Liver (tissue), 9 donors: ENCODE results near the gene FGFBP1. TPM values are rescaled to one million over a fixed set of nuclear protein-coding genes. Genes with fewer than 3 reads are reported as not detected.

Experiments used
- DNase-seq: peaks from one replicate; pipeline ENCODE4 v3.0.0-alpha.2; 2017; ENCODE audit warnings: low spot score
- H3K27ac ChIP-seq, 2 donors: one replicate each; pipeline ENCODE4 v1.7.0; 2013; ENCODE audit warnings: inconsistent platforms in 2 of 2, low read length in 2 of 2, control low read depth in 1 of 2, low read depth in 1 of 2, mild to moderate bottlenecking in 1 of 2
- H3K27me3 ChIP-seq, 4 donors: one replicate each; pipeline versions ENCODE4 v1.6.1 to v1.7.0; 2013; ENCODE audit warnings: low read length in 3 of 4, inconsistent platforms in 1 of 4, mild to moderate bottlenecking in 1 of 4, moderate library complexity in 1 of 4; ENCODE audit not compliant: control insufficient read depth in 4 of 4, insufficient read depth in 4 of 4
- H3K36me3 ChIP-seq, 4 donors: one replicate each; pipeline versions ENCODE4 v1.6.1 to v1.7.0; 2013; ENCODE audit warnings: low read length in 3 of 4, mild to moderate bottlenecking in 3 of 4, low read depth in 1 of 4, moderate library complexity in 1 of 4; ENCODE audit not compliant: control insufficient read depth in 4 of 4, insufficient read depth in 3 of 4
- H3K4me1 ChIP-seq, 4 donors: one replicate each; pipeline versions ENCODE4 v1.6.1 to v1.7.0; 2013; ENCODE audit warnings: low read length in 3 of 4, mild to moderate bottlenecking in 3 of 4, moderate library complexity in 1 of 4; ENCODE audit not compliant: control insufficient read depth in 4 of 4, insufficient read depth in 4 of 4
- H3K4me3 ChIP-seq, 3 donors: one replicate each; pipeline versions ENCODE4 v1.6.1 to v1.7.0; 2013; ENCODE audit warnings: low read length in 3 of 3, control low read depth in 1 of 3, low read depth in 1 of 3, mild to moderate bottlenecking in 1 of 3
- H3K9ac ChIP-seq, 2 donors: one replicate each; pipeline ENCODE4 v1.7.0; 2013; ENCODE audit warnings: low read length in 2 of 2, mild to moderate bottlenecking in 2 of 2, moderate library complexity in 2 of 2, control low read depth in 1 of 2, low read depth in 1 of 2
- H3K9me3 ChIP-seq, 4 donors: one replicate each; pipeline versions ENCODE4 v1.6.1 to v1.7.0; 2013; ENCODE audit warnings: low read length in 3 of 4; ENCODE audit not compliant: control insufficient read depth in 4 of 4
- EGR1 ChIP-seq, 2 donors: IDR thresholded peaks; 2 replicates each; pipeline ENCODE4 v1.6.1; 2016 to 2018; ENCODE audit warnings: antibody characterized with exemption in 2 of 2, low read depth in 2 of 2
- FOXA1 ChIP-seq: IDR thresholded peaks from 2 replicates; pipeline ENCODE4 v1.6.1; 2016; ENCODE audit warnings: antibody characterized with exemption
- GABPA ChIP-seq, 2 donors: IDR thresholded peaks in 1 of 2; conservative IDR thresholded peaks in 1 of 2; 2 replicates each; pipeline ENCODE4 v1.6.1; 2016; ENCODE audit warnings: antibody characterized with exemption in 2 of 2, mild to moderate bottlenecking in 1 of 2, moderate library complexity in 1 of 2
- HNF4A ChIP-seq, 2 donors: conservative IDR thresholded peaks; 2 replicates each; pipeline ENCODE4 v1.6.1; 2016; ENCODE audit warnings: antibody characterized with exemption in 2 of 2, mild to moderate bottlenecking in 2 of 2
- HNF4G ChIP-seq: IDR thresholded peaks from 2 replicates; pipeline ENCODE4 v1.6.1; 2016; ENCODE audit warnings: antibody characterized with exemption
- NR2F2 ChIP-seq: IDR thresholded peaks from 2 replicates; pipeline ENCODE4 v1.6.1; 2016; ENCODE audit warnings: antibody characterized with exemption
- RAD21 ChIP-seq, 2 donors: IDR thresholded peaks; 2 replicates each; pipeline ENCODE4 v1.6.1; 2016; ENCODE audit warnings: antibody characterized with exemption in 2 of 2, mild to moderate bottlenecking in 2 of 2
- RXRA ChIP-seq, 2 donors: IDR thresholded peaks; 2 replicates each; pipeline ENCODE4 v1.6.1; 2017 to 2018; ENCODE audit warnings: antibody characterized with exemption in 2 of 2, mild to moderate bottlenecking in 1 of 2
- SP1 ChIP-seq: IDR thresholded peaks from 2 replicates; pipeline ENCODE4 v1.6.1; 2018; ENCODE audit warnings: antibody characterized with exemption, mild to moderate bottlenecking
- TAF1 ChIP-seq: conservative IDR thresholded peaks from 2 replicates; pipeline ENCODE4 v1.6.1; 2016; ENCODE audit warnings: antibody characterized with exemption, mild to moderate bottlenecking
- WGBS: extraction: QIAGEN DNeasy Blood & Tissue Kit; methylation state at CpG from one replicate; pipeline ENCODE4 v1.1.7; 2013; 5-methylcytosine and 5-hydroxymethylcytosine counted together
- polyA plus RNA-seq, 2 donors: library from polyadenylated mRNA; stranded (reverse) in 1 of 2; unstranded in 1 of 2; fragments of 200-250 nt in 1 of 2; fragments of >200 nt in 1 of 2; fragmentation: Nextera tagmentation in 1 of 2; extraction: Ambion mirVana in 1 of 2; gene quantifications; one replicate each; pipeline versions ENCODE4 v1.2.1 to v1.2.3, GENCODE V29; 2013 to 2015
- total RNA-seq, 2 donors: library from RNA; depleted of rRNA; stranded (reverse); fragments of >200 nt; gene quantifications; one replicate each; pipeline ENCODE4 v1.2.3, GENCODE V29; 2014
- TF ChIP-seq, protein P1 (sequence below): IDR thresholded peaks from 2 replicates; pipeline ENCODE4 v1.6.1; 2016; ENCODE audit warnings: antibody characterized with exemption
- TF ChIP-seq, protein P2 (sequence below): IDR thresholded peaks from 2 replicates; pipeline ENCODE4 v1.6.1; 2016; ENCODE audit warnings: antibody characterized with exemption
- TF ChIP-seq, protein P3 (sequence below): IDR thresholded peaks from 2 replicates; pipeline ENCODE4 v1.6.1; 2016; ENCODE audit warnings: antibody characterized with exemption, mild to moderate bottlenecking
- TF ChIP-seq, protein P4 (sequence below): IDR thresholded peaks from 2 replicates; pipeline ENCODE4 v1.6.1; 2016; ENCODE audit warnings: antibody characterized with exemption
- donor health status: healthy.
- donor health status: healthy.
- donor health status: healthy.
- donor health status: healthy.
- donor health status: healthy.

The FGFBP1 gene
- total and polyA plus RNA-seq, 4 donors: not detected

DNA sequence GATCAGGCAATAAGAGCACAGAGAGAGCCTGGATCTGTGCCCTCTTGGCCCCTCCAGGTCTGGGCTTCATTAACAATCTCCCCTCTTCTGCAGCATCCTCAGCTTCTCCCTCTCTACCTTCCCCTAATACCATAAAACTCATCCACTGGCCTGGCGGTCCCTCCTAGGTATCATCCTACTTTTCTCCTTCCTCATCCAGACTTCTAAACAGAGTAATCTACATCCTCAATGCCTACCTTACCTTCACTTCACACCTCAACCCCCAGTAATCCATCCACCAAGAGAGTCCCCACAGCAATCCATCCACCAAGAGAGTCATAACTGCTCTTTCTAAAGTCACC lies 17.0 kb downstream of the FGFBP1 start (continued):
- TF ChIP-seq HNF4G: no peak
- no peak for TF ChIP-seq HNF4A (conservative IDR thresholded peaks at IDR 0.05)
- TF ChIP-seq, protein P1, sequence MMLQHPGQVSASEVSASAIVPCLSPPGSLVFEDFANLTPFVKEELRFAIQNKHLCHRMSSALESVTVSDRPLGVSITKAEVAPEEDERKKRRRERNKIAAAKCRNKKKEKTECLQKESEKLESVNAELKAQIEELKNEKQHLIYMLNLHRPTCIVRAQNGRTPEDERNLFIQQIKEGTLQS: no peak
- no peak for TF ChIP-seq EGR1 (IDR thresholded peaks at IDR 0.05; ENCODE audit: low read depth in 2 of 2)

DNA sequence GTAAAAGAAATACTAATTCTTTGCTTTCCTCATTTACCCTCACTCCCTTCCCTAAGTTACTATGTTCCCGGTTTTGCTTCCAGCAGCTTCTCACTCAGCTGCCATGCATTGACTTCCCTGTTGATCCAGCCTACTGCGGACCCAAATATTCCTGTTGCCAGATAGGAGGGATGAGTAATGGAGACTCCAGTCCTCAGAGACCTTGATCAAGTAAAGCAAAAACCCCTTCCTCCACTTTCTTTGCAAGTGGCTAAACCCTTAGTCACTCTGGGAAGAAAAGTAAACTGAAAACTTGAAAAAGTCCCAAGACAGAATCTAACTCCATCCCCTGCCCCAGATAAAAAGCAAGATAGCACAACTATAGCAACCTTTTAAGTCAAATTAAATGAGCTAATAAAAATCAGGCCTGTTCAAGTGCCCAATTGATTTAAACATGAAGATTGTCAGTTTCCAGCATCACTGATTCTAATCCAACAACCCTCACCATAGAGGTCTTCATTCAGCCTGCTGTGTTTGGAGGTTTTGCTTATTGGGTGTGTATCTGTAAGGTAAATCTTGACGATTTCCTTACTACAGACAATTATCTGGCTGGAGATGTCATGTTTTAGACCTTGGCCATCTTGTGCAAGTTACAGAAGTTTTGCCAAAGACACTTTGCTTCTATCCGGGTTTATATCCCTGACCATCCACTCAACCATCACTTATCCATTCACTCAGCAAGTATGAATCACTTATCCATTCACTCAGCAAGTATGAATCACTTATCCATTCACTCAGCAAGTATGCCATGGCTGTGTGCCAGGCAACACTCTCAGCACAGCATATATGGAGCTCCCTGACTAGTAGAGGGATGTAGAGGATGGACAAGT lies 17.6 kb downstream of the FGFBP1 start:
- no peaks in the 10 kb centered on the region for H3K36me3 ChIP-seq
- peaks cover 0 to 3% (median 0%) of the 10 kb centered on the region in 4 donors for H3K27me3 ChIP-seq
- WGBS: 71% methylated on average over 4 of the region's 4 CpGs
- no peaks in the 10 kb centered on the region for H3K4me1 ChIP-seq
- no peak overlapping the region for H3K27ac ChIP-seq
- H3K4me3 ChIP-seq: no peak overlapping the region
- no peak for DNase-seq
- H3K9ac ChIP-seq: no peak overlapping the region
- TF ChIP-seq, protein P2, sequence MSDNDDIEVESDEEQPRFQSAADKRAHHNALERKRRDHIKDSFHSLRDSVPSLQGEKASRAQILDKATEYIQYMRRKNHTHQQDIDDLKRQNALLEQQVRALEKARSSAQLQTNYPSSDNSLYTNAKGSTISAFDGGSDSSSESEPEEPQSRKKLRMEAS: no peak
- no peak for TF ChIP-seq FOXA1
- no peak for TF ChIP-seq GABPA (IDR thresholded peaks at IDR 0.05 in 1 of 2, conservative IDR thresholded peaks at IDR 0.05 in 1 of 2)
- TF ChIP-seq NR2F2: no peak
- TF ChIP-seq, protein P3, sequence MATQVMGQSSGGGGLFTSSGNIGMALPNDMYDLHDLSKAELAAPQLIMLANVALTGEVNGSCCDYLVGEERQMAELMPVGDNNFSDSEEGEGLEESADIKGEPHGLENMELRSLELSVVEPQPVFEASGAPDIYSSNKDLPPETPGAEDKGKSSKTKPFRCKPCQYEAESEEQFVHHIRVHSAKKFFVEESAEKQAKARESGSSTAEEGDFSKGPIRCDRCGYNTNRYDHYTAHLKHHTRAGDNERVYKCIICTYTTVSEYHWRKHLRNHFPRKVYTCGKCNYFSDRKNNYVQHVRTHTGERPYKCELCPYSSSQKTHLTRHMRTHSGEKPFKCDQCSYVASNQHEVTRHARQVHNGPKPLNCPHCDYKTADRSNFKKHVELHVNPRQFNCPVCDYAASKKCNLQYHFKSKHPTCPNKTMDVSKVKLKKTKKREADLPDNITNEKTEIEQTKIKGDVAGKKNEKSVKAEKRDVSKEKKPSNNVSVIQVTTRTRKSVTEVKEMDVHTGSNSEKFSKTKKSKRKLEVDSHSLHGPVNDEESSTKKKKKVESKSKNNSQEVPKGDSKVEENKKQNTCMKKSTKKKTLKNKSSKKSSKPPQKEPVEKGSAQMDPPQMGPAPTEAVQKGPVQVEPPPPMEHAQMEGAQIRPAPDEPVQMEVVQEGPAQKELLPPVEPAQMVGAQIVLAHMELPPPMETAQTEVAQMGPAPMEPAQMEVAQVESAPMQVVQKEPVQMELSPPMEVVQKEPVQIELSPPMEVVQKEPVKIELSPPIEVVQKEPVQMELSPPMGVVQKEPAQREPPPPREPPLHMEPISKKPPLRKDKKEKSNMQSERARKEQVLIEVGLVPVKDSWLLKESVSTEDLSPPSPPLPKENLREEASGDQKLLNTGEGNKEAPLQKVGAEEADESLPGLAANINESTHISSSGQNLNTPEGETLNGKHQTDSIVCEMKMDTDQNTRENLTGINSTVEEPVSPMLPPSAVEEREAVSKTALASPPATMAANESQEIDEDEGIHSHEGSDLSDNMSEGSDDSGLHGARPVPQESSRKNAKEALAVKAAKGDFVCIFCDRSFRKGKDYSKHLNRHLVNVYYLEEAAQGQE: no peak
- TF ChIP-seq TAF1: no peak
- no peak for TF ChIP-seq HNF4G
- TF ChIP-seq RAD21 (IDR thresholded peaks at IDR 0.05): no peak
- TF ChIP-seq, protein P1: no peak
- no peak for TF ChIP-seq HNF4A (conservative IDR thresholded peaks at IDR 0.05)
- TF ChIP-seq, protein P4, sequence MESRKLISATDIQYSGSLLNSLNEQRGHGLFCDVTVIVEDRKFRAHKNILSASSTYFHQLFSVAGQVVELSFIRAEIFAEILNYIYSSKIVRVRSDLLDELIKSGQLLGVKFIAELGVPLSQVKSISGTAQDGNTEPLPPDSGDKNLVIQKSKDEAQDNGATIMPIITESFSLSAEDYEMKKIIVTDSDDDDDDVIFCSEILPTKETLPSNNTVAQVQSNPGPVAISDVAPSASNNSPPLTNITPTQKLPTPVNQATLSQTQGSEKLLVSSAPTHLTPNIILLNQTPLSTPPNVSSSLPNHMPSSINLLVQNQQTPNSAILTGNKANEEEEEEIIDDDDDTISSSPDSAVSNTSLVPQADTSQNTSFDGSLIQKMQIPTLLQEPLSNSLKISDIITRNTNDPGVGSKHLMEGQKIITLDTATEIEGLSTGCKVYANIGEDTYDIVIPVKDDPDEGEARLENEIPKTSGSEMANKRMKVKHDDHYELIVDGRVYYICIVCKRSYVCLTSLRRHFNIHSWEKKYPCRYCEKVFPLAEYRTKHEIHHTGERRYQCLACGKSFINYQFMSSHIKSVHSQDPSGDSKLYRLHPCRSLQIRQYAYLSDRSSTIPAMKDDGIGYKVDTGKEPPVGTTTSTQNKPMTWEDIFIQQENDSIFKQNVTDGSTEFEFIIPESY: no peak
- no peak for TF ChIP-seq SP1
- TF ChIP-seq RXRA (IDR thresholded peaks at IDR 0.05): no peak
- H3K9me3 ChIP-seq: no peaks in the 10 kb centered on the region
